ENCODE results near the gene EEIG2.

Gene EEIG2

GRCh38 chr1:108585313-108585712, 25.4 kb downstream of the EEIG2 start:
- no peak for DNase-seq

- DNase-seq, result no peak
Measured at GRCh38 chr1:108590441-108590840, 30.5 kb downstream of the EEIG2 start.

- peak; percentile 83 for DNase-seq
Measured at GRCh38 chr1:108590957-108591356, 31.1 kb downstream of the EEIG2 start.

- no peak for DNase-seq
Measured at GRCh38 chr1:108591466-108591865, 31.6 kb downstream of the EEIG2 start.

GRCh38 chr1:108592030-108592759, 32.3 kb downstream of the EEIG2 start:
- DNase-seq, result no peak

GRCh38 chr1:108593448-108593847, 33.5 kb downstream of the EEIG2 start:
- no peak for DNase-seq

GRCh38 chr1:108595507-108595906, 35.6 kb downstream of the EEIG2 start:
- no peak for DNase-seq

- no peak for DNase-seq
Measured at GRCh38 chr1:108597041-108597440, 37.1 kb downstream of the EEIG2 start.

GRCh38 chr1:108598340-108598739, 38.4 kb downstream of the EEIG2 start:
- DNase-seq, result no peak

GRCh38 chr1:108600504-108600903, 40.6 kb downstream of the EEIG2 start:
- DNase-seq, result no peak

- DNase-seq, result no peak
Measured at GRCh38 chr1:108601708-108602410, 42.0 kb downstream of the EEIG2 start.

GRCh38 chr1:108605633-108606032, 45.7 kb downstream of the EEIG2 start:
- no peak for DNase-seq

- DNase-seq, result no peak
Measured at GRCh38 chr1:108606478-108606877, 46.6 kb downstream of the EEIG2 start.

- DNase-seq, result no peak
Measured at GRCh38 chr1:108609483-108610049, 49.7 kb downstream of the EEIG2 start.

Measured in amniotic stem cell (primary cell).